Kidney (tissue), 14 donors: ENCODE measurements around the gene TANC1. TPM values are rescaled to one million over a fixed set of nuclear protein-coding genes. Genes with fewer than 3 reads are reported as not detected.

Source experiments
- DNase-seq, 5 donors: peaks; one replicate each; pipeline ENCODE4 v3.0.0-alpha.2; 2013 to 2020
- FAIRE-seq: peaks from 2 replicates; lab custom pipeline; 2012; peaks lifted over from hg19 to GRCh38; lab: Jason Lieb, UNC
- H3K27ac ChIP-seq, 2 donors: one replicate each; pipeline ENCODE4 v1.7.0; 2013; ENCODE audit warnings: low read depth in 2 of 2, low read length in 2 of 2, inconsistent platforms in 1 of 2
- H3K27me3 ChIP-seq: one replicate; pipeline ENCODE4 v1.7.1; 2013; ENCODE audit warnings: low read length, inconsistent platforms; ENCODE audit not compliant: control insufficient read depth, insufficient read depth
- H3K36me3 ChIP-seq, 3 donors: one replicate each; pipeline versions ENCODE4 v1.7.0 to v1.7.1; 2013; ENCODE audit warnings: low read length in 3 of 3, control low read depth in 1 of 3, inconsistent platforms in 1 of 3; ENCODE audit not compliant: insufficient read depth in 3 of 3, control insufficient read depth in 2 of 3
- H3K4me1 ChIP-seq, 3 donors: one replicate each; pipeline versions ENCODE4 v1.7.0 to v1.7.1; 2013; ENCODE audit warnings: low read length in 3 of 3, inconsistent platforms in 1 of 3, low read depth in 1 of 3; ENCODE audit not compliant: control insufficient read depth in 2 of 3, insufficient read depth in 2 of 3
- H3K4me3 ChIP-seq, 3 donors: one replicate each; pipeline versions ENCODE4 v1.7.0 to v1.8.1; 2013; ENCODE audit warnings: low read length in 3 of 3, control low read depth in 1 of 3, inconsistent platforms in 1 of 3
- H3K9ac ChIP-seq, 3 donors: one replicate each; pipeline versions ENCODE4 v1.7.0 to v1.7.1; 2013; ENCODE audit warnings: low read length in 3 of 3, control low read depth in 1 of 3, inconsistent platforms in 1 of 3
- H3K9me3 ChIP-seq, 3 donors: one replicate each; pipeline versions ENCODE4 v1.7.0 to v1.7.1; 2013; ENCODE audit warnings: low read length in 3 of 3, control low read depth in 1 of 3, inconsistent platforms in 1 of 3; ENCODE audit not compliant: control insufficient read depth in 2 of 3, insufficient read depth in 1 of 3
- intact Hi-C: fragments of 100-400 bp; cut with DNase I; formaldehyde crosslinking; loops from one replicate; pipeline ENCODE4 v1.11.1; 2022
- polyA plus RNA-seq: library from polyadenylated mRNA; stranded (reverse); fragments of 350-450 nt; fragmentation: Illumina TruSeq; extraction: RNeasy Lipid Tissue Mini Kit (QIAGEN cat#74804); gene quantifications from one replicate; pipeline ENCODE4 v1.2.3, GENCODE V29; 2014; ENCODE audit warnings: low read depth, low replicate concordance; ENCODE audit not compliant: insufficient read depth
- total RNA-seq: library from RNA; stranded (reverse); fragmentation: NEBNext Ultra II Directional; extraction: Animal tissue kit (Norgen Biotek cat#: 25700); gene quantifications from one replicate; pipeline ENCODE4 v1.2.1, GENCODE V29; 2021
- TF ChIP-seq, protein P1 (sequence below): IDR thresholded peaks from 3 replicates; pipeline ENCODE4 v1.5.1; 2012; ENCODE audit warnings: mild to moderate bottlenecking, moderate library complexity, borderline replicate concordance; ENCODE audit not compliant: insufficient read depth; ENCODE audit errors: extremely low read depth
- donor health status: control.
- donor health status: control.
- donor health status: control.
- donor health status: control.
- donor health status: control.
- donor health status: DM: yes; HTN: yes; CAD: no.
- donor health status: Normal renal cell carcinoma (clear cell type).

The TANC1 gene
- total and polyA plus RNA-seq, 2 donors from 2014 or later = 9.2 to 39.0 TPM

DNA sequence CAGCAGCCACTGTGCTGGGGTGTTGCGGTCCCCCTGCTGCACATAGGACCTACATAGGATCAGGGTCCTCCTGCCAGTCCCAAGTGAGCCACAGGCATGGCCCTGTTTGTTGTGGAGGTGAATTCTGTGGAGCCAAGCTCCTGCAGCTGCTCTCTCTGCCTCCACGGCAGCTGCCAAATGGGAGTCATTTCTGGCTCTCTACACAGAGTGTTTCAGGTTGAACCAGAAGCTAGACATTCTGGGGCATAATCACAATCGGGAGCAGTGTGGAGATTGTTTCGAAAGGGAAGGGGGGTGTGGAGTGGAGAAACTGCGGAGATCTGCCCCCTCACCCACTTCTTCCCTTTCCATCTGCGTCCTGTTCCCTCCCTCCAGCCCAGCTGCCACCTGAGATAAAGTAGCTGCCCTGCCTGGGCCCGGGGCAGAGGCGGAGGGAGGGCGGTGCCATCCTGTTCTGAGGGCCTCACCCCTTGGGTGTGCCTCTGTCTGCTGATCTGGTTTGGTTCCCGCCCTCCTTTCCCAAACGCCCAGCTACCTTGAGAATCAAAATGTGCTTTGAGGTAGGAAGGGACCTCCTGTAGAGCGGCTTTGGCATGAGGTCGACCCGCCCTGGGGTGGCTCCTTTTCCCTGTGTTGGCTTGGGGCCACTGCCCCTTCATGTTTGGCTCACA, 178.7 kb downstream of the TANC1 start:
- Histone ChIP-seq H3K27ac (peak overlapping the region; percentile 36 to 41), H3K4me3 (no peak overlapping the region), H3K36me3 (peaks cover 0 to 3% (median 0%) of the 10 kb centered on the region in 3 donors), H3K9me3 (no peaks in the 10 kb centered on the region), H3K27me3 (no peaks in the 10 kb centered on the region), H3K4me1 (peaks cover 13 to 33% (median 25%) of the 10 kb centered on the region in 3 donors), H3K9ac (no peak overlapping the region)
- intact Hi-C loops = no loop called here
- TF ChIP-seq, protein P1, sequence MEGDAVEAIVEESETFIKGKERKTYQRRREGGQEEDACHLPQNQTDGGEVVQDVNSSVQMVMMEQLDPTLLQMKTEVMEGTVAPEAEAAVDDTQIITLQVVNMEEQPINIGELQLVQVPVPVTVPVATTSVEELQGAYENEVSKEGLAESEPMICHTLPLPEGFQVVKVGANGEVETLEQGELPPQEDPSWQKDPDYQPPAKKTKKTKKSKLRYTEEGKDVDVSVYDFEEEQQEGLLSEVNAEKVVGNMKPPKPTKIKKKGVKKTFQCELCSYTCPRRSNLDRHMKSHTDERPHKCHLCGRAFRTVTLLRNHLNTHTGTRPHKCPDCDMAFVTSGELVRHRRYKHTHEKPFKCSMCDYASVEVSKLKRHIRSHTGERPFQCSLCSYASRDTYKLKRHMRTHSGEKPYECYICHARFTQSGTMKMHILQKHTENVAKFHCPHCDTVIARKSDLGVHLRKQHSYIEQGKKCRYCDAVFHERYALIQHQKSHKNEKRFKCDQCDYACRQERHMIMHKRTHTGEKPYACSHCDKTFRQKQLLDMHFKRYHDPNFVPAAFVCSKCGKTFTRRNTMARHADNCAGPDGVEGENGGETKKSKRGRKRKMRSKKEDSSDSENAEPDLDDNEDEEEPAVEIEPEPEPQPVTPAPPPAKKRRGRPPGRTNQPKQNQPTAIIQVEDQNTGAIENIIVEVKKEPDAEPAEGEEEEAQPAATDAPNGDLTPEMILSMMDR = no peak
- DNase-seq (peak in 1 of 5 donors; percentile 79), FAIRE-seq (no peak)

DNA sequence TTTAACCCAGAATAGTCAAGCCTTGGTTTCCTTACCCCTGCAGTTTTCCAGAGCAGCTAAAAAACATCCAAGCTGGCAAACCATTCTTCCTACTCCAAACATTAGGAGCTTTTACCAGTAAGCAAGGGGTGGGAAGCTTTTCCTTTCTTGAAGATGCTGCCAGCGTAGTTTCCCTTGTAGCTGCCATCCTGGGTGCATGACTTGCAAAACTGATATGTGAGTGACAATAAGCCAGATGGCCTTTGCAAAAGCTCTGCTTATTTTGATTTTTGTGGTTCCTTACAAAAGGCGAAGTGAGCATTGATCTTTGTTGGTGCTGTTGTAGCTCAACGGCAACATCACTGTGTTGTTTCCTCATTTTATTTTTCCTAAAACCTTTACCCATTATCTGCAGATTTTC, 179.2 kb downstream of the TANC1 start:
- no peaks in the 10 kb centered on the region for H3K27me3 ChIP-seq
- intact Hi-C loops = no loop called here
- DNase-seq (no peak), FAIRE-seq (no peak)
- peaks cover 0 to 3% (median 0%) of the 10 kb centered on the region in 3 donors for H3K36me3 ChIP-seq
- TF ChIP-seq, protein P1 = no peak
- no peaks in the 10 kb centered on the region for H3K9me3 ChIP-seq
- no peak overlapping the region for H3K9ac ChIP-seq
- H3K27ac ChIP-seq = no peak overlapping the region
- H3K4me3 ChIP-seq = no peak overlapping the region
- H3K4me1 ChIP-seq = peaks cover 13 to 35% (median 25%) of the 10 kb centered on the region in 3 donors

DNA sequence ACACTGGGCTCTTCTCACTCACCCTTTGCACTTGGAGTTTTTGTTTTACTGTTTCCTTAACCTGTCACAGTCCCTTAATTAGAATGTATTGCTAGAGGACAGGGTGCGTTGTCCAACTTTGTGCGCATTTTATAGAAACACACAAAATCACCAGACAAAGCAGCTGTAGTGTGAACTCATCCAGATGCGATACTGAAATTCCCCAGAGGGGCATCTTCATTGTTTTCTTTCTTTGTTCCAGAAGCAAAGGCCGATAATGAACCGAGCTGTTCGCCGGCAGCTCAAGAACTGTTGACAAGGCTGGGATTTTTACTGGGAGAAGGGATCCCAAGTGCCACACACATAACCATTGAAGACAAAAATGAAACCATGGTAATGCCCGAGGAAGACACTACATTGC, 180.5 kb downstream of the TANC1 start:
- TF ChIP-seq, protein P1 = no peak
- DNase-seq (peak in 1 of 5 donors; percentile 41), FAIRE-seq (no peak)
- Histone ChIP-seq H3K27me3 (no peaks in the 10 kb centered on the region), H3K4me1 (peaks cover 22 to 42% (median 35%) of the 10 kb centered on the region in 3 donors), H3K27ac (peak overlapping the region in 1 of 2 donors; percentile 3), H3K4me3 (no peak overlapping the region), H3K36me3 (peaks cover 0 to 3% (median 0%) of the 10 kb centered on the region in 3 donors), H3K9me3 (no peaks in the 10 kb centered on the region), H3K9ac (no peak overlapping the region)
- intact Hi-C loops = no loop called here

DNA sequence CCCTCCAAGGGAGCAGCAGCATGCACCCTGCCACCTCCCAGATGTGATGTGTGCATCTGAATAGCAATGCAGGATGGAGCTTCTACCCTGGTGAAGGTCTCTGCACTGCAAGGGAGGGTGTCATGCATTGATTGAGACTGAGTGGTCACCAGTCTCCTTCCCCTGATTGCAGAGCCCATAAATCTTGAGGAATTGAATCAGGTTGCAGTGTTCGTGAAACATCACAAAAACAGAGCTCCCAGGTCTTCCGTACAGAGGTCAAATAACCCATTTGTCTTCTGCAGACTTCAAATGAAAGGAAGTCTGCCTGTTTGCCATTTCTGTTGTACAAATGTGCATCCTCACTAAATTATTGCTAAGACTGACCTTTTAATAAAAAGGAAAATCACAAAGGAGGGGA, 181.3 kb downstream of the TANC1 start:
- H3K9me3 ChIP-seq = no peaks in the 10 kb centered on the region

More for the DNA sequence above, 181.3 kb downstream of the TANC1 start:
- no peak overlapping the region for H3K9ac ChIP-seq
- H3K4me1 ChIP-seq = peaks cover 22 to 49% (median 35%) of the 10 kb centered on the region in 3 donors
- intact Hi-C loops = no loop called here
- peaks cover 0 to 3% (median 0%) of the 10 kb centered on the region in 3 donors for H3K36me3 ChIP-seq
- no peak overlapping the region for H3K4me3 ChIP-seq
- no peak overlapping the region for H3K27ac ChIP-seq
- H3K27me3 ChIP-seq = no peaks in the 10 kb centered on the region
- no peak for FAIRE-seq
- TF ChIP-seq, protein P1 = no peak
- DNase-seq = peak in 3 of 5 donors; percentile 49 to 82 (median 71)
